Ovary (tissue), 9 donors: Measurements from ENCODE around the gene KLHL6. TPM values are rescaled to one million over a fixed set of nuclear protein-coding genes. Genes with fewer than 3 reads are reported as not detected.

Source experiments
- DNase-seq, 5 donors: peaks; one replicate each; pipeline ENCODE4 v3.0.0-alpha.2; 2019 to 2020
- H3K27ac ChIP-seq, 2 donors: fragments of 200-600 bp; one replicate each; pipeline versions ENCODE4 v1.5.1 to v1.8.0; 2019 to 2022
- H3K27me3 ChIP-seq: fragments of 200-600 bp; one replicate; pipeline ENCODE4 v1.8.0; 2022
- H3K36me3 ChIP-seq: fragments of 200-600 bp; sonication (generic); one replicate; pipeline ENCODE4 v1.5.1; 2019
- H3K4me1 ChIP-seq: one replicate; pipeline ENCODE4 v1.8.1; 2013; ENCODE audit warnings: mild to moderate bottlenecking, moderate library complexity; ENCODE audit not compliant: insufficient read depth
- H3K4me3 ChIP-seq: fragments of 200-600 bp; sonication (generic); one replicate; pipeline ENCODE4 v1.5.1; 2017
- H3K9me3 ChIP-seq, 2 donors: fragments of 200-600 bp in 1 of 2; sonication (generic) in 1 of 2; one replicate each; pipeline versions ENCODE4 v1.5.1 to v1.8.1; 2013 to 2019; ENCODE audit warnings: mild to moderate bottlenecking in 1 of 2, moderate library complexity in 1 of 2
- CTCF ChIP-seq, 3 donors: fragments of 450-650 bp in 2 of 3; fragments of 200-600 bp in 1 of 3; IDR thresholded peaks; one replicate each; pipeline versions ENCODE4 v1.5.1 to v1.8.0; 2016 to 2022; ENCODE audit warnings: antibody characterized with exemption in 3 of 3, mild to moderate bottlenecking in 1 of 3
- EP300 ChIP-seq: sonication (generic); formaldehyde crosslinking; IDR thresholded peaks from one replicate; pipeline ENCODE4 v1.6.1; 2017; ENCODE audit warnings: antibody characterized with exemption
- POLR2A ChIP-seq: fragments of 450-650 bp; IDR thresholded peaks from one replicate; pipeline ENCODE4 v1.6.1; 2017; ENCODE audit warnings: antibody characterized with exemption, mild to moderate bottlenecking, moderate library complexity
- WGBS, 3 donors: extraction: QIAGEN DNeasy Blood & Tissue Kit in 1 of 3; methylation state at CpG; one replicate each; pipeline versions ENCODE4 v1.1.5 to v1.1.7; 2013 to 2017; 5-methylcytosine and 5-hydroxymethylcytosine counted together
- intact Hi-C, 4 donors: fragments of 100-400 bp; cut with DNase I; formaldehyde crosslinking; loops; one replicate each; pipeline versions ENCODE4 v1.11.0 to v1.15.1; 2022 to 2023
- polyA plus RNA-seq, 2 donors: library from polyadenylated mRNA; stranded (reverse); fragments of 200-250 nt in 1 of 2; fragments of 350-450 nt in 1 of 2; fragmentation: Illumina TruSeq in 1 of 2; extraction: RNeasy Lipid Tissue Mini Kit (QIAGEN cat#74804) in 1 of 2; gene quantifications; one replicate each; pipeline ENCODE4 v1.2.3, GENCODE V29; 2013 to 2014
- total RNA-seq, 7 donors: library from RNA; depleted of rRNA in 2 of 7; stranded (reverse); fragments of >200 nt in 2 of 7; fragmentation: NEBNext Ultra II Directional in 3 of 7; extraction: Animal tissue kit (Norgen Biotek cat#: 25700) in 3 of 7; gene quantifications; one replicate each; pipeline versions ENCODE4 v1.1.0 to v1.2.4, GENCODE V29; 2016 to 2023
- donor health status: DM: no; HTN: no; CAD: no; lungs with moderate emphysema.
- donor health status: DM: no; HTN: no; CAD: no.
- donor health status: Bipolar disorder and iron deficiency.
- donor health status: DM: yes; HTN: yes; CAD: no.
- donor health status: DM: no; HTN: no; CAD: no.
- donor health status: DM: yes; HTN: yes; CAD: no.

KLHL6 gene
- total and polyA plus RNA-seq, 9 donors, result 0.21 to 3.9 (median 0.92) TPM

- TF ChIP-seq CTCF (IDR thresholded peaks at IDR 0.05), result no peak
- no peak for TF ChIP-seq POLR2A
- no peak for TF ChIP-seq EP300
- Histone ChIP-seq H3K27me3 (no peaks in the 10 kb centered on the region), H3K27ac (no peak overlapping the region), H3K4me3 (no peak overlapping the region), H3K4me1 (no peaks in the 10 kb centered on the region), H3K9me3 (no peaks in the 10 kb centered on the region), H3K36me3 (no peaks in the 10 kb centered on the region)
- DNase-seq, result no peak
- intact Hi-C loops, result no loop called here
- WGBS, 3 donors, result 80 to 84% (median 81%) methylated on average over 1 of the region's 1 CpG
These were observed 51.8 kb downstream of the KLHL6 start for GRCh38 chr3:183503746-183504145.

GRCh38 chr3:183502237-183503181, 53.0 kb downstream of the KLHL6 start:
- 66 to 78% (median 70%) methylated on average over 7 of the region's 7 CpGs for WGBS, 3 donors
- TF ChIP-seq CTCF (IDR thresholded peaks at IDR 0.05) (no peak), POLR2A (no peak), EP300 (no peak)
- no peaks in the 10 kb centered on the region for H3K36me3 ChIP-seq
- no peaks in the 10 kb centered on the region for H3K27me3 ChIP-seq
- H3K4me1 ChIP-seq, result no peaks in the 10 kb centered on the region
- intact Hi-C loops, result no loop called here
- DNase-seq, result no peak
- no peak overlapping the region for H3K27ac ChIP-seq
- H3K4me3 ChIP-seq, result no peak overlapping the region
- H3K9me3 ChIP-seq, result no peaks in the 10 kb centered on the region

- Histone ChIP-seq H3K4me1 (no peaks in the 10 kb centered on the region), H3K4me3 (no peak overlapping the region), H3K27ac (no peak overlapping the region), H3K9me3 (no peaks in the 10 kb centered on the region), H3K27me3 (no peaks in the 10 kb centered on the region), H3K36me3 (no peaks in the 10 kb centered on the region)
- intact Hi-C loops, result no loop called here
- TF ChIP-seq CTCF (IDR thresholded peaks at IDR 0.05) (no peak), POLR2A (no peak), EP300 (no peak)
- WGBS, 3 donors, result 88 to 92% (median 90%) methylated on average over 15 of the region's 15 CpGs
- no peak for DNase-seq
These were observed 54.4 kb downstream of the KLHL6 start for GRCh38 chr3:183500981-183501704.

- no peak overlapping the region for H3K4me3 ChIP-seq
- no peaks in the 10 kb centered on the region for H3K4me1 ChIP-seq
- H3K36me3 ChIP-seq, result no peaks in the 10 kb centered on the region
- intact Hi-C loops, result no loop called here
- 74 to 86% (median 76%) methylated on average over 4 of the region's 4 CpGs for WGBS, 3 donors
- TF ChIP-seq CTCF (IDR thresholded peaks at IDR 0.05), result no peak
- TF ChIP-seq POLR2A, result no peak
- no peak for TF ChIP-seq EP300
- H3K27me3 ChIP-seq, result no peaks in the 10 kb centered on the region
- H3K27ac ChIP-seq, result no peak overlapping the region
- no peak for DNase-seq
- H3K9me3 ChIP-seq, result no peaks in the 10 kb centered on the region
These were observed 55.2 kb downstream of the KLHL6 start for GRCh38 chr3:183500319-183500718.
